Esophagus squamous epithelium (tissue), 5 donors: ENCODE data around the gene COPS3. TPM values are rescaled to one million over a fixed set of nuclear protein-coding genes. Genes with fewer than 3 reads are reported as not detected.

Experiments used
- DNase-seq: peaks from one replicate; lab custom pipeline; 2025; lab: John Stamatoyannopoulos, UW
- H3K27ac ChIP-seq, 4 donors: fragments of 200-600 bp; sonication (generic); one replicate each; pipeline ENCODE4 v1.5.1; 2016 to 2019; ENCODE audit warnings: mild to moderate bottlenecking in 1 of 4
- H3K27me3 ChIP-seq, 4 donors: fragments of 200-600 bp; sonication (generic); 1 replicate in 3 of 4; 2 replicates in 1 of 4; pipeline versions ENCODE4 v1.5.1 to v1.6.0; 2017 to 2021; ENCODE audit warnings: antibody characterized with exemption in 1 of 4
- H3K36me3 ChIP-seq, 3 donors: fragments of 200-600 bp; sonication (generic); one replicate each; pipeline ENCODE4 v1.5.1; 2016 to 2019
- H3K4me1 ChIP-seq, 3 donors: fragments of 200-600 bp; sonication (generic); one replicate each; pipeline ENCODE4 v1.5.1; 2017 to 2019
- H3K4me3 ChIP-seq, 4 donors: fragments of 200-600 bp; sonication (generic); 1 replicate in 3 of 4; 2 replicates in 1 of 4; pipeline ENCODE4 v1.5.1; 2016 to 2019; ENCODE audit warnings: mild to moderate bottlenecking in 2 of 4, moderate library complexity in 1 of 4
- H3K9me3 ChIP-seq, 3 donors: fragments of 200-600 bp; sonication (generic); one replicate each; pipeline ENCODE4 v1.5.1; 2016 to 2019
- POLR2A ChIP-seq, 4 donors: fragments of 450-650 bp; IDR thresholded peaks; one replicate each; pipeline ENCODE4 v1.6.1; 2017; ENCODE audit warnings: antibody characterized with exemption in 4 of 4, mild to moderate bottlenecking in 4 of 4, moderate library complexity in 3 of 4
- WGBS, 2 donors: methylation state at CpG; one replicate each; pipeline ENCODE4 v1.1.5; 2018; 5-methylcytosine and 5-hydroxymethylcytosine counted together
- intact Hi-C: fragments of 100-400 bp; cut with DNase I; formaldehyde crosslinking; loops from one replicate; pipeline ENCODE4 v1.15.0; 2022
- total RNA-seq, 4 donors: library from RNA; depleted of rRNA; stranded (reverse); fragments of >200 nt; gene quantifications; one replicate each; pipeline ENCODE4 v1.1.0, GENCODE V29; 2016
- TF ChIP-seq, protein P1 (sequence below), 6 experiments: fragments of 450-650 bp in 4 of 6; fragments of 200-600 bp in 2 of 6; sonication (generic) in 2 of 6; IDR thresholded peaks; one replicate each; pipeline ENCODE4 v1.5.1; 2016 to 2019; ENCODE audit warnings: antibody characterized with exemption in 6 of 6, mild to moderate bottlenecking in 4 of 6, moderate library complexity in 4 of 6
- donor health status: DM: yes; HTN: yes; CAD: no.

Gene COPS3
- total RNA-seq, 4 donors from 2014 or later = 34.0 to 91.6 (median 68.7) TPM

GRCh38 chr17:17309356-17309755, 28.3 kb upstream of the COPS3 start:
- intact Hi-C loops = loop anchor here (10.0 kb wide), 1 partner anchor 305 kb away; no protein-coding TSS in a partner anchor
- WGBS, 2 donors = 100% methylated on average over 1 of the region's 1 CpG; no CpG with 5 or more reads in 1 of the 2 donors

GRCh38 chr17:17305281-17305801, 24.3 kb upstream of the COPS3 start:
- DNase-seq = no peak
- intact Hi-C loops = loop anchor here (10.0 kb wide), 1 partner anchor 301 kb away; no protein-coding TSS in a partner anchor

More at GRCh38 chr17:17309356-17309755, 28.3 kb upstream of the COPS3 start:
- peaks cover 0 to 14% (median 0%) of the 10 kb centered on the region in 3 donors for H3K4me1 ChIP-seq
- H3K4me3 ChIP-seq = no peak overlapping the region
- H3K27ac ChIP-seq = no peak overlapping the region
- H3K36me3 ChIP-seq = peaks cover 0 to 5% (median 0%) of the 10 kb centered on the region in 3 donors
- no peak for DNase-seq
- no peaks in the 10 kb centered on the region for H3K9me3 ChIP-seq
- H3K27me3 ChIP-seq = no peaks in the 10 kb centered on the region
- TF ChIP-seq, protein P1, sequence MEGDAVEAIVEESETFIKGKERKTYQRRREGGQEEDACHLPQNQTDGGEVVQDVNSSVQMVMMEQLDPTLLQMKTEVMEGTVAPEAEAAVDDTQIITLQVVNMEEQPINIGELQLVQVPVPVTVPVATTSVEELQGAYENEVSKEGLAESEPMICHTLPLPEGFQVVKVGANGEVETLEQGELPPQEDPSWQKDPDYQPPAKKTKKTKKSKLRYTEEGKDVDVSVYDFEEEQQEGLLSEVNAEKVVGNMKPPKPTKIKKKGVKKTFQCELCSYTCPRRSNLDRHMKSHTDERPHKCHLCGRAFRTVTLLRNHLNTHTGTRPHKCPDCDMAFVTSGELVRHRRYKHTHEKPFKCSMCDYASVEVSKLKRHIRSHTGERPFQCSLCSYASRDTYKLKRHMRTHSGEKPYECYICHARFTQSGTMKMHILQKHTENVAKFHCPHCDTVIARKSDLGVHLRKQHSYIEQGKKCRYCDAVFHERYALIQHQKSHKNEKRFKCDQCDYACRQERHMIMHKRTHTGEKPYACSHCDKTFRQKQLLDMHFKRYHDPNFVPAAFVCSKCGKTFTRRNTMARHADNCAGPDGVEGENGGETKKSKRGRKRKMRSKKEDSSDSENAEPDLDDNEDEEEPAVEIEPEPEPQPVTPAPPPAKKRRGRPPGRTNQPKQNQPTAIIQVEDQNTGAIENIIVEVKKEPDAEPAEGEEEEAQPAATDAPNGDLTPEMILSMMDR (IDR thresholded peaks at IDR 0.05) = no peak
- no peak for TF ChIP-seq POLR2A (IDR thresholded peaks at IDR 0.05)

DNA sequence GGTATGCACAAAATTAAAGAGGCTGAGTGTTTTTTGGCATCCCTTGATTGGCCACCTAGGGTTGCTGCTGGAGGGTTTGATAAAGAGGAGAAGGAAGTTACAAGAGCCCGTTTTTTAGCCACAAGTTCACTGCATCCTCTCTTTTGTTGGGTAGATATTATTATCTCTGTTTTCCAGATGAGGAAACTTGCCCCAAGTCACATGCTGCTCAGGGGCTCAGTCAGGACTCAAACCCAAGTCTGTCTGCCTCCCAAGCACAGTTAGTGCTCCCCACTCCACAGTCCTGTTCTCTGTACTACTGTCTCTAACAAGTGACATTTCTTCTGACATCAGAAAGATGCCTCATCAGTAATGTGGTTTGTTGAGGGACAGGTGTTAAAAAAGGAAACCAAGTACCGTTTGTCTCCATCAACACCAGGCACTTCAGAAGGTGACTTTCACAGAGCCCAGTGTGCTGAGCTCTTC, 23.5 kb upstream of the COPS3 start:
- Histone ChIP-seq H3K27me3 (no peaks in the 10 kb centered on the region), H3K9me3 (no peaks in the 10 kb centered on the region), H3K27ac (no peak overlapping the region), H3K4me3 (no peak overlapping the region), H3K36me3 (no peaks in the 10 kb centered on the region), H3K4me1 (peaks cover 8 to 40% (median 14%) of the 10 kb centered on the region in 3 donors)
- no peak for DNase-seq
- TF ChIP-seq POLR2A (IDR thresholded peaks at IDR 0.05) = no peak
- TF ChIP-seq, protein P1 (IDR thresholded peaks at IDR 0.05) = no peak
- WGBS, 2 donors = 59 to 60% methylated on average over 2 of the region's 2 CpGs
- intact Hi-C loops = loop anchor here (10.0 kb wide), 1 partner anchor 300 kb away; no protein-coding TSS in a partner anchor

More at GRCh38 chr17:17305281-17305801, 24.3 kb upstream of the COPS3 start:
- Histone ChIP-seq H3K9me3 (no peaks in the 10 kb centered on the region), H3K4me3 (no peak overlapping the region), H3K27me3 (no peaks in the 10 kb centered on the region), H3K4me1 (peaks cover 8 to 38% (median 13%) of the 10 kb centered on the region in 3 donors), H3K36me3 (no peaks in the 10 kb centered on the region), H3K27ac (peak overlapping the region in 1 of 4 donors; percentile 10)
- TF ChIP-seq, protein P1 (IDR thresholded peaks at IDR 0.05) = no peak
- TF ChIP-seq POLR2A (IDR thresholded peaks at IDR 0.05) = no peak
- WGBS, 2 donors = 46 to 58% methylated on average over 3 to 8 of the region's 8 CpGs

GRCh38 chr17:17303847-17304490, 22.9 kb upstream of the COPS3 start:
- peak overlapping the region; percentile 14 to 87 (median 68) for H3K27ac ChIP-seq
- no peaks in the 10 kb centered on the region for H3K36me3 ChIP-seq
- no peaks in the 10 kb centered on the region for H3K9me3 ChIP-seq
- no peaks in the 10 kb centered on the region for H3K27me3 ChIP-seq
- 18 to 19% methylated on average over 11 to 17 of the region's 21 CpGs for whole genome bisulfite sequencing, 2 donors
- TF ChIP-seq POLR2A (IDR thresholded peaks at IDR 0.05) = no peak
- TF ChIP-seq, protein P1 (IDR thresholded peaks at IDR 0.05) = no peak
- DNase-seq = no peak
- peak overlapping the region; percentile 41 to 87 (median 56) for H3K4me3 ChIP-seq
- peaks cover 8 to 40% (median 14%) of the 10 kb centered on the region in 3 donors for H3K4me1 ChIP-seq
- intact Hi-C loops = loop anchor here (10.0 kb wide), 1 partner anchor 299 kb away; no protein-coding TSS in a partner anchor
